Stimulated activated CD8-positive, alpha-beta memory T cell treated with anti-CD3 and anti-CD28 coated beads, Interleukin-2, amount 100 ng/mL, for 48 hours (primary cell): ENCODE results near the gene SPATA31D3.
"Not testable (repeated sequence)": the region's sequence is repeated elsewhere in the genome, so short reads cannot be mapped to it uniquely, and the experiment has no call there.

Experiments used
- DNase-seq, 2 donors: peaks; one replicate each; pipeline ENCODE4 v3.0.0-alpha.2; 2020; ENCODE audit warnings: low read depth in 2 of 2

Gene SPATA31D3

GRCh38 chr9:81943393-81943792 is at the start of gene SPATA31D3:
SPATA31D3 (plus strand) TSS chr9:81943500; CDS start chr9:81943586, 86 bp downstream.
- not testable (repeated sequence) for DNase-seq

GRCh38 chr9:81893929-81894328 is 49.4 kb upstream of the SPATA31D3 start:
- DNase-seq, result no peak

- no peak for DNase-seq
Measured at GRCh38 chr9:81894891-81895290, 48.4 kb upstream of the SPATA31D3 start.

- no peak for DNase-seq
Measured at GRCh38 chr9:81896070-81896469, 47.2 kb upstream of the SPATA31D3 start.

- no peak for DNase-seq
Measured at GRCh38 chr9:81898851-81899250, 44.4 kb upstream of the SPATA31D3 start.

- no peak for DNase-seq
Measured at GRCh38 chr9:81902196-81902595, 41.1 kb upstream of the SPATA31D3 start.

GRCh38 chr9:81902626-81903025 is 40.7 kb upstream of the SPATA31D3 start:
- no peak for DNase-seq

GRCh38 chr9:81906671-81907070 is 36.6 kb upstream of the SPATA31D3 start:
- no peak for DNase-seq

GRCh38 chr9:81912135-81912534 is 31.2 kb upstream of the SPATA31D3 start:
- no peak for DNase-seq

- DNase-seq, result no peak
Measured at GRCh38 chr9:81915801-81916505, 27.3 kb upstream of the SPATA31D3 start.

GRCh38 chr9:81918507-81918906 is 24.8 kb upstream of the SPATA31D3 start:
- not testable (repeated sequence) for DNase-seq

- not testable (repeated sequence) for DNase-seq
Measured at GRCh38 chr9:81928305-81928704, 15.0 kb upstream of the SPATA31D3 start, which contains the start of gene SPATA31D4. SPATA31D4 (plus strand) TSS chr9:81928428; CDS start chr9:81928514, 86 bp downstream.

- not testable (repeated sequence) for DNase-seq
Measured at GRCh38 chr9:81930147-81930546, 13.2 kb upstream of the SPATA31D3 start.

GRCh38 chr9:81933547-81933946 is 9.8 kb upstream of the SPATA31D3 start:
- DNase-seq, result not testable (repeated sequence)

GRCh38 chr9:81948650-81949049 is 5.3 kb downstream of the SPATA31D3 start:
- DNase-seq, result not testable (repeated sequence)

GRCh38 chr9:81953096-81953495 is 9.8 kb downstream of the SPATA31D3 start:
- DNase-seq, result no peak

- no peak for DNase-seq
Measured at GRCh38 chr9:81955625-81956024, 12.3 kb downstream of the SPATA31D3 start.

- DNase-seq, result no peak
Measured at GRCh38 chr9:81964218-81965171, 21.2 kb downstream of the SPATA31D3 start.

GRCh38 chr9:81968026-81968425 is 24.7 kb downstream of the SPATA31D3 start:
- DNase-seq, result no peak

GRCh38 chr9:81969971-81970370 is 26.7 kb downstream of the SPATA31D3 start:
- no peak for DNase-seq

GRCh38 chr9:81971727-81972126 is 28.4 kb downstream of the SPATA31D3 start:
- no peak for DNase-seq

- no peak for DNase-seq
Measured at GRCh38 chr9:81974764-81975163, 31.5 kb downstream of the SPATA31D3 start.

GRCh38 chr9:81976351-81976750 is 33.1 kb downstream of the SPATA31D3 start:
- DNase-seq, result no peak
